Dermis blood vessel endothelial cell (primary cell): Measurements from ENCODE around the gene RNF146. TPM values are rescaled to one million over a fixed set of nuclear protein-coding genes. Genes with fewer than 3 reads are reported as not detected.

Experiments
- total RNA-seq: library from RNA; depleted of rRNA; stranded (reverse); fragments of >200 nt; gene quantifications from 2 replicates; pipeline ENCODE4 v1.2.3, GENCODE V29; 2014

RNF146 gene
- total RNA-seq, 1 donor from 2014 or later = 46.3 TPM

Other genes starting within 250 kb of the RNF146 start
- under 0.01 and 0.19 TPM in 2 replicates for gene RSPO3, start 148.2 kb upstream of the RNF146 start, total RNA-seq
- 47.3 and 64.5 TPM in 2 replicates for gene ECHDC1, start 76.7 kb downstream of the RNF146 start, total RNA-seq
- under 0.01 TPM in 1 of 2 replicates, not detected in the other for gene KIAA0408, start 192.5 kb downstream of the RNF146 start, total RNA-seq